Measurements from ENCODE around the gene GEMIN5.

The GEMIN5 gene

DNA sequence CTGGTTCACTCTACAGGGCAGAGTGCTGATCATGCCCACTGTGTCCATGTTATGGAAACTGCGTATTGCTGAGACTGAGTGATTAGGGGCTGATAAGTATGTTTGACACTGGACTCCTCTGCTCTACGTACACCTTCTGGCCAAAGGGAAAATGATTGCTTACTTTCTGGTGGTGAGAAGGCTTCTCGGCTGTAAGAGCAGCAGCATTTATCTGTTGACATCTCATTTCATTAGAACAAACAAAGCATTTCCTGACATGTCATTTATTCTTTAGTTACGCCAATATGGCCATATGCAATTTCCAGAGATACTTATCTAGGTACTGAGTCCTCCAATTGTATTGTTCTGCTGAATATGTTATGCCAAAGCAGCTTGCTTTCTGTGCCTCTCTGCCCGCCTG is 93.2 kb downstream of the GEMIN5 start:
- DNase-seq = no peak

GRCh38 chr5:154842689-154843530 is 95.1 kb downstream of the GEMIN5 start:
- DNase-seq = no peak

DNA sequence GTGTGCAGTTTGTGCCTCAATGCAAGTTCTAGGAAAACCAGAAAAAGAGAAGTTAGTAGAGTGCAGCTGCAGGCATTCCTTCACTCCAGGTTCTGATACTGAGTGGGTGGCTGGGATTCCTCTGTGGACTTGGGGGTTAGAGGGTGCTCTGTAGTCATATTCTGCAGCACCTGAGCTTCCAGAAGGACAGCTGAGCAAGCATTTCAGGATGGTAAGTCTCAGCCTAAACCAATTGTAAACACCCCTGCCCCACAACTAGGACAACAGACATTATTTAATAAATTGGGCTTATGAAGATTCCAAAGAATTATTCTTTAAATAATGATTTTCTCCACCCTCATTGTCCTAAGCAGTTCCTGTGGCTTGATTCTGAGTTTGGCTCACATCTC is 96.7 kb downstream of the GEMIN5 start:
- no peak for DNase-seq

- peak; percentile 95 for DNase-seq
Observed at GRCh38 chr5:154840435-154841272, 97.4 kb downstream of the GEMIN5 start.

Measured in hematopoietic multipotent progenitor cell treated with erythropoietin and hydrocortisone succinate and interleukin-3 and kit ligand, for 4 days (in vitro differentiated cells).